ENCODE data around the gene JAKMIP1.
A peak's percentile ranks its signal among the peaks of the same experiment; 100 is the strongest.
"Not testable (repeated sequence)": the region's sequence is repeated elsewhere in the genome, so short reads cannot be mapped to it uniquely, and the experiment has no call there.

The JAKMIP1 gene

GRCh38 chr4:6229095-6229494 is 28.7 kb upstream of the JAKMIP1 start:
- DNase-seq (ENCODE audit: low read depth, low spot score) = no peak

DNA sequence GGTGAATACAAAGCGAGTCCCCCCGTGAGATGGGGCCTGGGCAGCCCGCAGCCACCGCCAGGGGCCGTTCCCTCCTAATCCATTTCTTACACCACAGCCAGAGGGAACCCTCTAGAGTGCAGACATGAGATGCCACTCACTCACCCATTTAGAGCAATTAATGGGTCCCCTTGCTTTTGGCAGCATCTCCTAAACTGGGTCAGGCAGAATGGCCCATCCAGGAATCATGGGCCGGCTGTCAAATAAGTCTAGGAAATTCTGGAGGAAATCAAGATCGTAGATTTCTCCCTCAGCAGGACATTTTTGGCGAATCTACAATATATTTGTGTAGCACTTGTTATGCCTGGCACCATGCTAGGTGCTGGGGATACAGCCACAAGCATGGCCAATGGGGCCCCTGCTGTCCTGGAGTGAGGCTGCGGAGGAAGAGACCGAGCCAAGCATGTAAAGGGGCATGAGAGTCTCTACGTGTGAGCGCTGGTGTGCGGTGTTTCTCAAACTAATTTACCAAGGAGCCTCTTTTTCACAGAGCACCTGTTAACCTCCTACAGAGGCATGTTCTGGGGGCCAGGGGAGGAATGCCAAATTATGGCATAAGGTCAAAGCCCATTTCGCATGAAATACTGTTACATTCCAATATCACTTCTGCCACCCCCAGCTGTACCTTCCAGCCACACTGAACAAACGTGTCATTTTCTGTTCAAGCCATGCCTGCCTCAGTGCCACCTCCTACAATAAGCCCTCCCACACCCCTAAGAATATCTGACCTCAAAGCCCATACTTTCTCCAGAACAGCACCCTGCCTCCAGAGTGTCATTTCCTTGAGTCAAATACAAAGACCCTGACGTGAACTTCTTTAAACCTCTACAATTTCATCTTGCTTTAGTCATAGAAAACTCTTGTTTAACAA is 28.1 kb upstream of the JAKMIP1 start:
- no peak for DNase-seq (ENCODE audit: low read depth, low spot score)

GRCh38 chr4:6227412-6228157 is 27.2 kb upstream of the JAKMIP1 start:
- no peak for DNase-seq (ENCODE audit: low read depth, low spot score)

- no peak for DNase-seq (ENCODE audit: low read depth, low spot score)
These were observed 26.2 kb upstream of the JAKMIP1 start for GRCh38 chr4:6226506-6226905.

DNA sequence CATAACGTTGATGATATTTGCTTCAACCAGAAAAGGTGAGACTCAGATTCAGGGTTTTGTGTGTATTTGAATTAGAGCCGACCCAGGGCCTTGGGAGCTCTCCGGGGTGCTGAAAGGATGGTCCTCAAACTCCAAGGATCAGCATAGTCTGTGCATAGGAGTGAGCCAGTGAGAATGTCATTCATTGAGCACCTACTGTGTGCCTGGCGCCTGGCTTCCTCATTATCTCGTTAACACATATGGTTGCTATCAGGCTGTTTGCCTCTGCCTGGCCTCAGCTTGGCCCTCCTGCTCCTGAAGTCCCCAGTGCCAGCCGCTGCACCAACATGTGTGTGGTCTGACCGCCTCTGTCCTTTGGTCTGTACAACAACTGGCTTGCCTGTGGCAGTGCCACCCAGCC is 25.1 kb upstream of the JAKMIP1 start:
- DNase-seq (ENCODE audit: low read depth, low spot score) = no peak

GRCh38 chr4:6224735-6225134 is 24.4 kb upstream of the JAKMIP1 start:
- DNase-seq (ENCODE audit: low read depth, low spot score) = no peak

- DNase-seq (ENCODE audit: low read depth, low spot score) = peak; percentile 54
These were observed 22.5 kb upstream of the JAKMIP1 start for GRCh38 chr4:6222761-6223292.

- no peak for DNase-seq (ENCODE audit: low read depth, low spot score)
These were observed 21.8 kb upstream of the JAKMIP1 start for GRCh38 chr4:6221851-6222760.

DNA sequence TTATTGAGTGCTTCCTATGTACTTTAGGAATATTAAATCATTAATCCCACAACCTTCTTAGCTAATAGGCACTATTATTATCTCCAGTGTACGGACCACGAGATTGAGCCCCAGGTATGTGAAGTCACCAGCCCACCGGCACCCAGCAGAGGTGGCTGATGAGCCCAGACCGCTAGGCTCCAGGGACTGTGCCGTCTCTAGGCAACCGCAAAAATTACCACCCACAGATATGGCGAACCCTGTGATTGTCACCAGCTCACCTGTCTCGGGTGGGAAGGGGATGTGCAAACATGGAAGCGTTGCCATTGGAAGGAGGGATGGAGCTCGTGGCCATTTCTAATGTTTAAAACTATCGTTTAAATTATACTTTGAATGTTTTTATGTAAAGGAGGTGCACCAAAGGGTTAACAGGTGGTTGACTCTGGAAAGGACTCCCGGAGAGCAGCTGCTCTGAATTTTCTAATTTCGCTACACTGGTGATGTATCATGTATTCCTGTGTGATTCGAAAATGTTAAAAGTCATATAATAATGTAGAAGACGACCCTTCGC is 21.0 kb upstream of the JAKMIP1 start:
- DNase-seq (ENCODE audit: low read depth, low spot score) = no peak

- no peak for DNase-seq (ENCODE audit: low read depth, low spot score)
These were observed 17.5 kb upstream of the JAKMIP1 start for GRCh38 chr4:6217716-6218381.

- no peak for DNase-seq (ENCODE audit: low read depth, low spot score)
These were observed 16.2 kb upstream of the JAKMIP1 start for GRCh38 chr4:6216588-6216987.

- no peak for DNase-seq (ENCODE audit: low read depth, low spot score)
These were observed 9.6 kb upstream of the JAKMIP1 start for GRCh38 chr4:6209921-6210320.

- not testable (repeated sequence) for DNase-seq (ENCODE audit: low read depth, low spot score)
These were observed 8.9 kb upstream of the JAKMIP1 start for GRCh38 chr4:6209291-6209690.

DNA sequence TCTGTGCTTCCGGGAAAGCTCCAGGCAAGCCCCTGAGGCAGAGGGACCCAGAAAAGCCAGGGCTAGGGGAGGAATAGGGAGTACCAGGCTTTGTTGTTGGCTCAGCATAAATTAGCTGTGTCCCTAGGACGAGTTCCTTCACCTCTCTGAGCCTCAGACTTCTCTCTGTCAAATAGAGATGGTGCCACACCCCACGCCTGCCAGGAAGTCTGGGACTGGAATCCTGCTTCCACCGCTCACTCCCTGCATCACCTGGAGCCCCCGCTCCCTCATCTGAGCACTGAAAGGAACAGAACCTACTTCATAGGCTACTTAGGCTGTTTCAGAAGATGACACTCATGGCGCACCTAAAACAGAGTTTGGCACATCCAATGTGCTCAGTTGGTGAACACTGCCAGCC is 8.1 kb upstream of the JAKMIP1 start:
- no peak for DNase-seq (ENCODE audit: low read depth, low spot score)

- DNase-seq (ENCODE audit: low read depth, low spot score) = no peak
These were observed 7.3 kb upstream of the JAKMIP1 start for GRCh38 chr4:6207602-6208001.

- no peak for DNase-seq (ENCODE audit: low read depth, low spot score)
These were observed 6.5 kb upstream of the JAKMIP1 start for GRCh38 chr4:6206771-6207290.

- DNase-seq (ENCODE audit: low read depth, low spot score) = no peak
These were observed 5.6 kb upstream of the JAKMIP1 start for GRCh38 chr4:6205973-6206372.

DNA sequence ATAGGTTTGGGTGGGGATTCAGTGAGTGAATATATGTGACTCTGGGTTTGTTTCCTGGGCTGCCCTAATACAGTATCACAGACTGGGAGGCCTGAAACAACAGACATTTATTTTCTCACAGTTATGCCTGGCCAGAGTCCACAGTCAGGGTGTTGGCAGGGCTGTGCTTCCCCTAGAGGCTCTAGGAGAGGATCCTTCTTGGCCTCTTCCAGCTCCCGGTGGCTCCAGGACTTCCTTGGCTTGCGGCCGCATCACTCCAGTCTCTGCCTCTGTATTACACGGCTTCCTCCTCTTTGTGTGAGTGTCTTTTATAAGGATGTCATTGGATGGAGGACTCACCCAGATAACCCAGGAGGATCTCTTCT is 5.2 kb upstream of the JAKMIP1 start:
- no peak for DNase-seq (ENCODE audit: low read depth, low spot score)

GRCh38 chr4:6204871-6205566 is 4.7 kb upstream of the JAKMIP1 start:
- DNase-seq (ENCODE audit: low read depth, low spot score) = no peak

GRCh38 chr4:6204098-6204497 is 3.7 kb upstream of the JAKMIP1 start:
- no peak for DNase-seq (ENCODE audit: low read depth, low spot score)

Measured in iPS DF 19.7 (cell line).